Activated T-cell treated with anti-CD3 and anti-CD28 coated beads for 1 hour (primary cell): ENCODE data around the gene LIN52.

Source experiments
- DNase-seq: peaks from one replicate; pipeline ENCODE4 v3.0.0-alpha.2; 2020; ENCODE audit warnings: low read depth

LIN52 gene

DNA sequence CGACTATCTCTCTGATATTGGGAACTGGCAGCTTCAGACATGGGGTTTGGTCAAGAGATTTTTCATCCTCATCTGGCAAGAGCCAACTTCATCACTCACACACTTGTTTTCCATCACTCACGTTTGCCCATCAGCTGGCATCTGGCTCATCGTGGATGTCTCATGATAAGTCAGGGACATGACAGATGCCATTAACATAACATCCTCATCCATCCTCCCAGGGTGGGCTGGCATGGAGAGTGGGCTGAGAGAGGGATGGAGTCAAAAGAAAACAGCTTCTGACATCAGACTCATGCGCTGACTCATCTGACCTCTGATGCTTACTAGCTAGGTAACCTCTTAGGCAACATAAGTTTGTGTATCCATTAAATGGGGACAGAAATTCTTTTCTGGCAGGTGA lies 152.7 kb downstream of the LIN52 start:
- DNase-seq, result no peak

DNA sequence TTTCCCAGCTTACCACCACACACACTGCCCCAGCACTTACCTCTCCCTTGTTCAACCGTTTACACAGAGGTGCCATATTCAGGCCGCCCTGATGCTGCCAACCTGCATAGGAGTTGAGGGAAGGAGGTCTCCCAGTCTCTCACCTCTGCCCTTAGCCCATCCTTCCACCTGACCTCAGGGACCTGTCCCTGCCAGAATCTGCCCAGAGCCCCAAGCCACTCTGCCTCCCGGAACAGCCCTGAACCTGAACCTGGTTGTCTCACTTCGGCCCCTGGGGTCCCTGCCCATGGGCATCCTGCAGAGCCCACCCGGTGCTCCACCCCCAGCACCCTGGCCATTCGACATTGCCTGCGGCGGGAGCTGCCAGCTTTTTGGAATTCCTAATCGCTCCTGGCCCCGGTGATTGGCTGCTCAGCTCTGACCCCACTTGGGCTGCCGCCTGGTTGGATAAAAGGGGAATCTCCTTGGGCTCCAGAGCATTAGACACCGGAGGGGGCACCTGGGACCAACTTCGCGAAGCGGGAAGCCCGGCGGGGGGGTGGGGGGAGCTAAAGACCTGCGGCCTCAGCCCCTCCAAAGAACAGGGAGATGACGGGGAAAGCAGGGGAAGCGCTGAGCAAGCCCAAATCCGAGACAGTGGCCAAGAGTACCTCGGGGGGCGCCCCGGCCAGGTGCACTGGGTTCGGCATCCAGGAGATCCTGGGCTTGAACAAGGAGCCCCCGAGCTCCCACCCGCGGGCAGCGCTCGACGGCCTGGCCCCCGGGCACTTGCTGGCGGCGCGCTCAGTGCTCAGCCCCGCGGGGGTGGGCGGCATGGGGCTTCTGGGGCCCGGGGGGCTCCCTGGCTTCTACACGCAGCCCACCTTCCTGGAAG lies 154.5 kb downstream of the LIN52 start, which contains the start of gene VSX2:
TSS of gene VSX2 (plus strand) at position 476 of the 874 bp plus-strand sequence. CDS start at position 589, 113 bp downstream.
- no peak for DNase-seq

- no peak for DNase-seq
Observed at GRCh38 chr14:74239848-74240793, 155.4 kb downstream of the LIN52 start.

DNA sequence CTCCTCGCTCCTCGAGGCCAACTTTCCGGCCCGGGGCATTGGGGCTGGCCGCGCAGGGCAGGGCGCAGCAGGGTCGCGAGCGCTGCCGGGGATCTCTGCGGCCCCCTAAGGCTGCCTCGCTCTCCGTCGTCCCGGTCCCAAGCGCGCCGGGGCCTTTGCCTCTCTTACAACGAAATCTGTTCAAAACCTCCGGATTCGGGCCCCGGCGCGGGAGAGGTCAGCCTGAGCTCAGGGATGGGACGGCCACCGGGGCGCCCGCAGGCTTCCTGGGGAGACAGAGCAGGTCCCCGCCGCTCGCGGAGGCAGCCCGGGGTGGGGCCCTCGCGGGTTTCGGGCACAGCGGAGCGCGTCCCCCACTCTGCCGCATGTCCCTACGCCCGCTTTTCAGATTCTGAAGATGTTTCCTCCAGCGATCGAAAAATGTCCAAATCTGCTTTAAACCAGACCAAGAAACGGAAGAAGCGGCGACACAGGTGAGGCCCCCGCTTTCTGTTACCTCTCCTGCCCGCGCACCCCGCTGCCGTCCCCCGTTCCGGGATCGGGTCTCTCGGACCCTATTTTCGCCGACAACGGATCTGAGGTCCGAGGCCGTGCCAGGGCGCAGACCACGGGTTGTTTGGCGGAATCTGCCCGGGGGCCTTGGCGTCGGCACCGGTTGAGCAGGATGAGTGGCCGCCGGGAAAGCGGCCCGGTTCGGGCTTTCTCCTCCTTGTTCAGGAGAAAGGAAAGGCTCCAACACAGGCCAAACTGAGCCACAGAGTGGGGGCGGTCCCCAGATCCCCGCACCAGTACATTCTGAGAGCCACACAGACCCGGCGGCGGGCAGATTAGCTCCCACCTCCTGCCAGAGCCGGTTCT lies 156.3 kb downstream of the LIN52 start:
- no peak for DNase-seq

DNA sequence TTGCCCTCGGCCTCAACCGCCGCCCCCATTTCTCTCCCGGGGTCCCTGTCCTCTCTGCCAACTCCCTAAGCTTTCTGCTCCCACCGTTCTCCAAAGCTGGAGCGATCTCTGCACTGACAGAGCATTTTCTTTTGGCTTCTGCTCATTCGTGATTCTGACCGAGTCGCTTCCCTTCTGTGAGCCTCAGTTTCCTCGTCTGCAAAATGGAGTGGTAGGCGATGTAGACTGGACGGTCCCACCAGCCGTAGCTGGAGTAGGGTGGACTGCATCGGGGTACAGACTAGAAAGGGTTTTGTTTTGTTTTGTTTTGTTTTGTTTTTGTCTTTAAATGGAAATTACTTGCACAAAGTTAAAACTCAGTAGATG lies 156.9 kb downstream of the LIN52 start:
- no peak for DNase-seq

GRCh38 chr14:74242021-74242779 lies 157.4 kb downstream of the LIN52 start:
- DNase-seq, result no peak

GRCh38 chr14:74242780-74243042 lies 158.0 kb downstream of the LIN52 start:
- DNase-seq, result no peak

DNA sequence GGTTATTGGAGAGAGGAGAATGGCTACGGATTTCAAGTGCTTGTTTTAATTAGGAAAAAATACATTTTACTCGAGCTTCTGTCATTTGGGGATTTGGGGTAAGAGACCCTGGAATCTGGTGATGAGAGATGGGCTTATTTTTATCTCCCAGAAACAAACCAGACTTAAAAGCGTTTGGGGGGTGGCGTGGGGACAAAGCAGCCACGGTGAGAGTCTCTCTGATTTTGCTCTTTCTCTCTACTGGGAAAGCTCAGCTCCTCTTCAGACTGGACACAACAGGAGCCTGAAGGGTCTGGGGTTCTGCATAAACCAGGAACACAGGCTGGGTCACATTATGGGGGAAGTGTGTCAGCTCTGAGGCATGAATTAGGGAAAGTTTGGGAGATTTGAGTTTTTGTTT lies 158.3 kb downstream of the LIN52 start:
- no peak for DNase-seq

- no peak for DNase-seq
Observed at GRCh38 chr14:74244115-74244514, 159.4 kb downstream of the LIN52 start.

- no peak for DNase-seq
Observed at GRCh38 chr14:74245292-74245691, 160.5 kb downstream of the LIN52 start.

DNA sequence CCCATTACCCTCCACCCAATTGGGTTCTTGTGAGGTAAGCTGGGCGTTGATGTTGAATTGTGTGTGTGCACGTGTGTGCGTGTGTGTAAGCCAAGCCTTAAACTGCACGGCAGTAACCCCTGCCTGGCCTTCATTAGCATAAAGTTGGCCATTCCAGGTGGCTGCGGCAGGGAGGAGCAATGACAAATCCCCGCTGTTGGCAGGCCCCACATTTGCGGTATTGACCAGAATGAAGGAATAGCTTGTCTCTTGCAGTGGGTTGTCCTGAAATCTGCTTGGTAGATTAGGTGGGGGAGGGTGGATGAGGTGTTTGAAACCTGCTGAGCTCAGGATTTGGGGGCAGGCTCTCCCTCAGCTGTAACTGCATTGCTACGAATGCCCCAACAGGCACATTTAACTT lies 161.8 kb downstream of the LIN52 start:
- DNase-seq, result no peak

DNA sequence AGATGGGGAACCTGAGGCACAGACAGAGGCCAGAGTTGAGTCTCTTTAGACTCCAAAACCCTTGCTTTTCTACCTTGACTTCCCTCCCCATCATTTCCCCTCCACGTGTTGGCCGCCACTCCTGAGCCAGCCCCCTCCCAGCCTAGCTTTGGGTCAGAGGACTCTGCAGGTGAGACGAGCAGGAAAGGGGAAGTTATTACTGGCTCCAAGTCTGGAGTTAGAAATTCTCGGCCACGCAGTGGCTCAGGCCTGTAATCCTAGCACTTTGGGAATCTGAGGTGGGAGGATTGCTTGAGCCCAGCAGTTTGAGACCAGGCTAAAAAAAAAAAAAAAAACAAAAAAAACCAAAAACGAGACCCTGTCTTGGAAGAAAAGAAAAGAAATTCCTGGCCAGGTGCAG lies 163.3 kb downstream of the LIN52 start:
- DNase-seq, result no peak

GRCh38 chr14:74249433-74250375 lies 164.9 kb downstream of the LIN52 start:
- no peak for DNase-seq
